Thyroid gland (tissue), 4 donors: Measurements from ENCODE around the gene PPP1R2C. TPM values are rescaled to one million over a fixed set of nuclear protein-coding genes. Genes with fewer than 3 reads are reported as not detected.

ENCODE experiments used
- DNase-seq, 2 donors: peaks; one replicate each; pipeline ENCODE4 v3.0.0-alpha.2; 2019
- H3K27ac ChIP-seq, 3 donors: fragments of 200-600 bp; sonication (generic); 1 replicate in 2 of 3; 2 replicates in 1 of 3; pipeline ENCODE4 v1.5.1; 2016 to 2019; ENCODE audit warnings: mild to moderate bottlenecking in 1 of 3, moderate library complexity in 1 of 3
- H3K27me3 ChIP-seq: fragments of 200-600 bp; sonication (generic); one replicate; pipeline ENCODE4 v1.5.1; 2019
- H3K36me3 ChIP-seq, 2 donors: fragments of 200-600 bp; sonication (generic); one replicate each; pipeline ENCODE4 v1.5.1; 2016 to 2019
- H3K4me1 ChIP-seq, 2 donors: fragments of 200-600 bp; sonication (generic); one replicate each; pipeline ENCODE4 v1.5.1; 2017 to 2019
- H3K4me3 ChIP-seq, 3 donors: fragments of 200-600 bp; sonication (generic); replicated peaks in 1 of 3; 1 replicate in 2 of 3; 2 replicates in 1 of 3; pipeline ENCODE4 v1.5.1; 2016; ENCODE audit warnings: mild to moderate bottlenecking in 1 of 3
- H3K9me3 ChIP-seq: fragments of 200-600 bp; sonication (generic); one replicate; pipeline ENCODE4 v1.5.1; 2017
- CTCF ChIP-seq, 6 experiments: fragments of 200-600 bp in 3 of 6; fragments of 450-650 bp in 3 of 6; sonication (generic) in 3 of 6; IDR thresholded peaks; one replicate each; pipeline ENCODE4 v1.5.1; 2016 to 2019; ENCODE audit warnings: antibody characterized with exemption in 6 of 6, mild to moderate bottlenecking in 2 of 6, inconsistent platforms in 1 of 6, moderate library complexity in 1 of 6
- POLR2A ChIP-seq, 2 donors: fragments of 450-650 bp; IDR thresholded peaks; one replicate each; pipeline ENCODE4 v1.6.1; 2017; ENCODE audit warnings: antibody characterized with exemption in 2 of 2, mild to moderate bottlenecking in 2 of 2, moderate library complexity in 1 of 2
- WGBS, 2 donors: methylation state at CpG; one replicate each; pipeline ENCODE4 v1.1.5; 2017; 5-methylcytosine and 5-hydroxymethylcytosine counted together
- intact Hi-C: fragments of 100-400 bp; cut with DNase I; formaldehyde crosslinking; loops from one replicate; pipeline ENCODE4 v1.15.1; 2023
- total RNA-seq, 4 donors: library from RNA; depleted of rRNA; stranded (reverse); fragments of >200 nt; gene quantifications; one replicate each; pipeline ENCODE4 v1.2.3, GENCODE V29; 2016

Gene PPP1R2C
- total RNA-seq, 4 donors from 2014 or later, result not detected

GRCh38 chrX:42770566-42770965 lies 7.4 kb downstream of the PPP1R2C start:
- no peak overlapping the region for H3K4me3 ChIP-seq
- no peaks in the 10 kb centered on the region for H3K4me1 ChIP-seq
- H3K36me3 ChIP-seq, result no peaks in the 10 kb centered on the region
- TF ChIP-seq CTCF (IDR thresholded peaks at IDR 0.05), result no peak
- TF ChIP-seq POLR2A (IDR thresholded peaks at IDR 0.05), result no peak
- no peak for DNase-seq
- intact Hi-C loops, result no loop called here
- WGBS, 2 donors, result 85 to 94% methylated on average over 3 of the region's 3 CpGs
- H3K27ac ChIP-seq, result no peak overlapping the region
- no peaks in the 10 kb centered on the region for H3K9me3 ChIP-seq
- H3K27me3 ChIP-seq, result no peaks in the 10 kb centered on the region

GRCh38 chrX:42759881-42760280 lies 18.1 kb downstream of the PPP1R2C start:
- no peak for TF ChIP-seq CTCF (IDR thresholded peaks at IDR 0.05)
- TF ChIP-seq POLR2A (IDR thresholded peaks at IDR 0.05), result no peak
- no peaks in the 10 kb centered on the region for H3K27me3 ChIP-seq
- no peaks in the 10 kb centered on the region for H3K36me3 ChIP-seq
- 89 to 100% methylated on average over 1 of the region's 1 CpG for WGBS, 2 donors
- H3K9me3 ChIP-seq, result no peaks in the 10 kb centered on the region
- no peak overlapping the region for H3K4me3 ChIP-seq
- no peak overlapping the region for H3K27ac ChIP-seq
- DNase-seq, result no peak
- intact Hi-C loops, result no loop called here
- peaks cover 0 to 3% of the 10 kb centered on the region in 2 donors for H3K4me1 ChIP-seq

GRCh38 chrX:42755815-42756214 lies 22.1 kb downstream of the PPP1R2C start:
- Histone ChIP-seq H3K9me3 (no peaks in the 10 kb centered on the region), H3K4me1 (peaks cover 0 to 3% of the 10 kb centered on the region in 2 donors), H3K36me3 (no peaks in the 10 kb centered on the region), H3K27me3 (no peaks in the 10 kb centered on the region), H3K27ac (no peak overlapping the region), H3K4me3 (no peak overlapping the region)
- peak; percentile 23 to 33 for DNase-seq
- intact Hi-C loops, result no loop called here
- TF ChIP-seq POLR2A (IDR thresholded peaks at IDR 0.05) (no peak), CTCF (IDR thresholded peaks at IDR 0.05) (no peak)
- WGBS, 2 donors, result 15 to 56% methylated on average over 5 to 6 of the region's 6 CpGs

- no peaks in the 10 kb centered on the region for H3K27me3 ChIP-seq
- WGBS, 2 donors, result 83 to 89% methylated on average over 2 of the region's 2 CpGs
- no peak for TF ChIP-seq POLR2A (IDR thresholded peaks at IDR 0.05)
- no peak overlapping the region for H3K4me3 ChIP-seq
- intact Hi-C loops, result no loop called here
- DNase-seq, result no peak
- H3K27ac ChIP-seq, result no peak overlapping the region
- no peaks in the 10 kb centered on the region for H3K36me3 ChIP-seq
- no peaks in the 10 kb centered on the region for H3K9me3 ChIP-seq
- peaks cover 0 to 3% of the 10 kb centered on the region in 2 donors for H3K4me1 ChIP-seq
Observed at GRCh38 chrX:42754603-42755002, 23.4 kb downstream of the PPP1R2C start.

- Histone ChIP-seq H3K27me3 (no peaks in the 10 kb centered on the region), H3K36me3 (no peaks in the 10 kb centered on the region), H3K27ac (no peak overlapping the region), H3K4me1 (peaks cover 0 to 3% of the 10 kb centered on the region in 2 donors), H3K9me3 (no peaks in the 10 kb centered on the region), H3K4me3 (no peak overlapping the region)
- no peak for DNase-seq
- intact Hi-C loops, result no loop called here
- TF ChIP-seq CTCF (IDR thresholded peaks at IDR 0.05) (no peak), POLR2A (IDR thresholded peaks at IDR 0.05) (no peak)
- WGBS, 2 donors, result 66 to 73% methylated on average over 2 of the region's 2 CpGs
Observed at GRCh38 chrX:42754115-42754514, 23.8 kb downstream of the PPP1R2C start.

- Histone ChIP-seq H3K36me3 (no peaks in the 10 kb centered on the region), H3K4me1 (peaks cover 0 to 3% of the 10 kb centered on the region in 2 donors), H3K27ac (no peak overlapping the region), H3K9me3 (no peaks in the 10 kb centered on the region), H3K4me3 (no peak overlapping the region), H3K27me3 (no peaks in the 10 kb centered on the region)
- intact Hi-C loops, result no loop called here
- WGBS, 2 donors, result 58 to 64% methylated on average over 4 of the region's 4 CpGs
- TF ChIP-seq CTCF (IDR thresholded peaks at IDR 0.05) (no peak), POLR2A (IDR thresholded peaks at IDR 0.05) (no peak)
- no peak for DNase-seq
Observed at GRCh38 chrX:42752730-42753129, 25.2 kb downstream of the PPP1R2C start.
